Bronchial epithelial cell (primary cell): ENCODE results near the gene IFNA4. TPM values are rescaled to one million over a fixed set of nuclear protein-coding genes. Genes with fewer than 3 reads are reported as not detected.
"Not testable (repeated sequence)": the region's sequence is repeated elsewhere in the genome, so short reads cannot be mapped to it uniquely, and the experiment has no call there.

Experiments
- DNase-seq: peaks from one replicate; pipeline ENCODE4 v3.0.0-alpha.2; 2010; ENCODE audit warnings: low read depth
- FAIRE-seq: peaks from 2 replicates; lab custom pipeline; 2011; peaks lifted over from hg19 to GRCh38; lab: Jason Lieb, UNC
- H3K27me3 ChIP-seq: 2 replicates; pipeline ENCODE4 v1.5.1; 2011; ENCODE audit warnings: low read length; ENCODE audit not compliant: control insufficient read depth, insufficient read depth
- H3K36me3 ChIP-seq: 2 replicates; pipeline ENCODE4 v1.5.1; 2011; ENCODE audit warnings: low read length; ENCODE audit not compliant: control insufficient read depth, insufficient read depth
- H3K4me3 ChIP-seq: 2 replicates; pipeline ENCODE4 v1.5.1; 2011; ENCODE audit warnings: mild to moderate bottlenecking, low read depth, low read length, control low read depth
- CTCF ChIP-seq: IDR thresholded peaks from 2 replicates; pipeline ENCODE4 v1.5.1; 2011; ENCODE audit warnings: mild to moderate bottlenecking, moderate library complexity, low read length, control low read depth, inconsistent platforms; ENCODE audit not compliant: insufficient read depth, severe bottlenecking
- total RNA-seq: library from RNA; depleted of rRNA; stranded (reverse); fragments of >200 nt; gene quantifications from 2 replicates; pipeline ENCODE4 v1.2.1, GENCODE V29; 2014

The IFNA4 gene
- total RNA-seq, 1 donor from 2014 or later: not detected

- not testable (repeated sequence) for H3K4me3 ChIP-seq, FAIRE-seq, H3K27me3 ChIP-seq, H3K36me3 ChIP-seq
- TF ChIP-seq CTCF: peak; percentile 47
- DNase-seq: peak; percentile 15
Observed at GRCh38 chr9:21194867-21195776, 7.7 kb upstream of the IFNA4 start.

GRCh38 chr9:21182810-21183736, 4.3 kb downstream of the IFNA4 start:
- not testable (repeated sequence) for H3K4me3 ChIP-seq, FAIRE-seq, H3K36me3 ChIP-seq, H3K27me3 ChIP-seq
- peak; percentile 15 for DNase-seq
- TF ChIP-seq CTCF: peak; percentile 44

- Histone ChIP-seq H3K4me3 (no peak overlapping the region), H3K27me3 (peaks cover 6% of the 10 kb centered on the region), H3K36me3 (no peaks in the 10 kb centered on the region)
- peak; percentile 32 for DNase-seq
- no peak for FAIRE-seq
- no peak for TF ChIP-seq CTCF
Observed at GRCh38 chr9:21174671-21175070, 12.7 kb downstream of the IFNA4 start.

GRCh38 chr9:21172156-21172555, 15.2 kb downstream of the IFNA4 start:
- no peak for TF ChIP-seq CTCF
- H3K36me3 ChIP-seq: no peaks in the 10 kb centered on the region
- DNase-seq: no peak
- FAIRE-seq: no peak
- no peak overlapping the region for H3K4me3 ChIP-seq
- peaks cover 3% of the 10 kb centered on the region for H3K27me3 ChIP-seq

GRCh38 chr9:21171351-21171750, 16.0 kb downstream of the IFNA4 start:
- H3K27me3 ChIP-seq: no peaks in the 10 kb centered on the region
- H3K36me3 ChIP-seq: no peaks in the 10 kb centered on the region
- no peak for TF ChIP-seq CTCF
- no peak for FAIRE-seq
- no peak for DNase-seq
- H3K4me3 ChIP-seq: no peak overlapping the region

- not testable (repeated sequence) for DNase-seq, FAIRE-seq, H3K27me3 ChIP-seq, H3K36me3 ChIP-seq, H3K4me3 ChIP-seq
Observed at GRCh38 chr9:21166560-21166959, 20.8 kb downstream of the IFNA4 start, which contains the start of gene IFNA21. Gene IFNA21, minus strand, starts transcription at chr9:21166660. Its CDS starts 48 bp downstream, at chr9:21166612.
